SU-DHL-6 (cell line): ENCODE results near the gene PARPBP.

Source experiments
- CTCF ChIP-seq: fragments of 200-600 bp; sonication (generic); IDR thresholded peaks from one replicate; pipeline ENCODE4 v1.5.1; 2017; ENCODE audit warnings: antibody characterized with exemption, mild to moderate bottlenecking, low read length, moderate library complexity; ENCODE audit not compliant: insufficient read depth, poor library complexity, severe bottlenecking
- EZH2phosphoT487 ChIP-seq: fragments of 200-600 bp; sonication (generic), shearing (Covaris generic); conservative IDR thresholded peaks from 2 replicates; pipeline ENCODE4 v1.6.1; 2018; ENCODE audit warnings: mild to moderate bottlenecking, antibody characterized with exemption, low read length, moderate library complexity, mixed read lengths

- no peak for TF ChIP-seq CTCF
- TF ChIP-seq EZH2phosphoT487, result no peak
Measured at GRCh38 chr12:102227954-102228353, 108.0 kb downstream of the PARPBP start.
